ENCODE data around the gene DGCR2. TPM values are rescaled to one million over a fixed set of nuclear protein-coding genes. Genes with fewer than 3 reads are reported as not detected.

Gene DGCR2
- total RNA-seq, 2 experiments from 2014 or later = 31.9 to 35.5 TPM

GRCh38 chr22:19044381-19044780 lies 77.8 kb downstream of the DGCR2 start:
- no peak for ATAC-seq (ENCODE audit: poor library complexity)
- peaks cover 100% of the 10 kb centered on the region for H3K36me3 ChIP-seq (ENCODE audit: insufficient read depth, low read length)
- H3K27ac ChIP-seq (ENCODE audit: low read depth in 1 of 2, low read length in 2 of 2) = no peak overlapping the region
- no peaks in the 10 kb centered on the region for H3K4me1 ChIP-seq (ENCODE audit: insufficient read depth, low read length)
- ChIA-PET POLR2A (no interaction called here), CTCF (no interaction called here)
- no peak for TF ChIP-seq CTCF (IDR thresholded peaks at IDR 0.05)
- intact Hi-C loops (cut with DNase I, micrococcal nuclease) = no loop called here
- Mint-ChIP-seq H3K4me3 (no peak overlapping the region), H3K4me1 (ENCODE audit: low read depth) (no peaks in the 10 kb centered on the region), H3K27ac (peak overlapping the region; percentile 2), H3K27me3 (no peaks in the 10 kb centered on the region), H3K36me3 (ENCODE audit: low read depth) (peaks cover 94% of the 10 kb centered on the region), H3K9me3 (no peaks in the 10 kb centered on the region)
- H3K4me3 ChIP-seq (ENCODE audit: low read length) = no peak overlapping the region
- no peak for DNase-seq
- H3K27me3 ChIP-seq (ENCODE audit: control insufficient read depth in 1 of 2, insufficient read depth in 2 of 2, low read length in 2 of 2) = no peaks in the 10 kb centered on the region
- H3K9me3 ChIP-seq (ENCODE audit: control insufficient read depth in 1 of 2, insufficient read depth in 1 of 2, low read length in 2 of 2) = no peaks in the 10 kb centered on the region

- intact Hi-C loops (cut with DNase I, micrococcal nuclease) = no loop called here
- H3K4me1 Mint-ChIP-seq (ENCODE audit: low read depth) = no peaks in the 10 kb centered on the region
- no peak overlapping the region for H3K4me3 Mint-ChIP-seq
- H3K4me3 ChIP-seq (ENCODE audit: low read length) = no peak overlapping the region
- TF ChIP-seq CTCF (IDR thresholded peaks at IDR 0.05) = no peak
- H3K27ac Mint-ChIP-seq = no peak overlapping the region
- no peaks in the 10 kb centered on the region for H3K27me3 ChIP-seq (ENCODE audit: control insufficient read depth in 1 of 2, insufficient read depth in 2 of 2, low read length in 2 of 2)
- H3K36me3 Mint-ChIP-seq (ENCODE audit: low read depth) = peaks cover 90% of the 10 kb centered on the region
- H3K36me3 ChIP-seq (ENCODE audit: insufficient read depth, low read length) = peaks cover 98% of the 10 kb centered on the region
- no peak overlapping the region for H3K27ac ChIP-seq (ENCODE audit: low read depth in 1 of 2, low read length in 2 of 2)
- CTCF ChIA-PET = no interaction called here
- no peaks in the 10 kb centered on the region for H3K9me3 ChIP-seq (ENCODE audit: control insufficient read depth in 1 of 2, insufficient read depth in 1 of 2, low read length in 2 of 2)
- H3K4me1 ChIP-seq (ENCODE audit: insufficient read depth, low read length) = no peaks in the 10 kb centered on the region
- no peaks in the 10 kb centered on the region for H3K27me3 Mint-ChIP-seq
- POLR2A ChIA-PET = no interaction called here
- DNase-seq (no peak), ATAC-seq (ENCODE audit: poor library complexity) (no peak)
- H3K9me3 Mint-ChIP-seq = no peaks in the 10 kb centered on the region
Observed at GRCh38 chr22:19043121-19044085, 78.8 kb downstream of the DGCR2 start.

GRCh38 chr22:19042285-19043120 lies 79.7 kb downstream of the DGCR2 start:
- Mint-ChIP-seq H3K4me3 (no peak overlapping the region), H3K27me3 (no peaks in the 10 kb centered on the region), H3K27ac (no peak overlapping the region), H3K36me3 (ENCODE audit: low read depth) (peaks cover 90% of the 10 kb centered on the region), H3K4me1 (ENCODE audit: low read depth) (no peaks in the 10 kb centered on the region), H3K9me3 (no peaks in the 10 kb centered on the region)
- Histone ChIP-seq H3K27me3 (ENCODE audit: control insufficient read depth in 1 of 2, insufficient read depth in 2 of 2, low read length in 2 of 2) (no peaks in the 10 kb centered on the region), H3K27ac (ENCODE audit: low read depth in 1 of 2, low read length in 2 of 2) (no peak overlapping the region), H3K9me3 (ENCODE audit: control insufficient read depth in 1 of 2, insufficient read depth in 1 of 2, low read length in 2 of 2) (no peaks in the 10 kb centered on the region), H3K4me1 (ENCODE audit: insufficient read depth, low read length) (no peaks in the 10 kb centered on the region), H3K36me3 (ENCODE audit: insufficient read depth, low read length) (peaks cover 89% of the 10 kb centered on the region), H3K4me3 (ENCODE audit: low read length) (no peak overlapping the region)
- no peak for ATAC-seq (ENCODE audit: poor library complexity)
- ChIA-PET CTCF (no interaction called here), POLR2A (no interaction called here)
- DNase-seq = peak in 1 of 14 experiments; percentile 8
- no peak for TF ChIP-seq CTCF (IDR thresholded peaks at IDR 0.05)
- intact Hi-C loops (cut with DNase I, micrococcal nuclease) = no loop called here
